ENCODE results near the gene EDA. TPM values are rescaled to one million over a fixed set of nuclear protein-coding genes. Genes with fewer than 3 reads are reported as not detected.

Gene EDA
- total RNA-seq, 1 donor from 2014 or later, result 6.8 TPM

GRCh38 chrX:69615342-69615741 is 571 bp upstream of the EDA start:
- H3K36me3 Mint-ChIP-seq, result no peaks in the 10 kb centered on the region
- Histone ChIP-seq H3K4me2 (peak overlapping the region; percentile 71), H3F3A (ENCODE audit: low read depth) (no peaks in the 10 kb centered on the region), H3K27me3 (peaks cover 21% of the 10 kb centered on the region), H3K27ac (no peak overlapping the region), H3K36me3 (no peaks in the 10 kb centered on the region), H3K79me2 (ENCODE audit: low read depth) (no peaks in the 10 kb centered on the region), H3K9ac (no peak overlapping the region), H2AFZ (replicated peaks) (no peak overlapping the region), H3K4me1 (peaks cover 9% of the 10 kb centered on the region), H3K4me3 (peak overlapping the region; percentile 32), H4K20me1 (ENCODE audit: low read depth) (no peaks in the 10 kb centered on the region), H3K9me3 (ENCODE audit: low read depth) (peaks cover 4% of the 10 kb centered on the region)
- peaks cover 6% of the 10 kb centered on the region for H3K27me3 Mint-ChIP-seq (ENCODE audit: insufficient read depth, low read depth)
- DNase-seq (ENCODE audit: low spot score), result peak; percentile 72
- H3K27ac Mint-ChIP-seq, result no peak overlapping the region
- no peak for TF ChIP-seq EZH2phosphoT487 (IDR thresholded peaks at IDR 0.05)
- no peak for TF ChIP-seq CTCF (IDR thresholded peaks at IDR 0.05)
- no peak for TF ChIP-seq EZH2 (IDR thresholded peaks at IDR 0.05)
- H3K4me3 Mint-ChIP-seq, result peak overlapping the region; percentile 80
- H3K4me1 Mint-ChIP-seq, result peaks cover 14% of the 10 kb centered on the region
- H3K9me3 Mint-ChIP-seq, result no peaks in the 10 kb centered on the region

GRCh38 chrX:69616457-69617203 is 717 bp downstream of the EDA start:
- Histone ChIP-seq H3K4me1 (peaks cover 9% of the 10 kb centered on the region), H3K27ac (no peak overlapping the region), H2AFZ (replicated peaks) (no peak overlapping the region), H3K4me2 (peak overlapping the region; percentile 82), H3K36me3 (no peaks in the 10 kb centered on the region), H3K9ac (no peak overlapping the region), H3F3A (ENCODE audit: low read depth) (no peaks in the 10 kb centered on the region), H3K27me3 (peaks cover 21% of the 10 kb centered on the region), H3K4me3 (peak overlapping the region; percentile 55), H4K20me1 (ENCODE audit: low read depth) (no peaks in the 10 kb centered on the region), H3K9me3 (ENCODE audit: low read depth) (peaks cover 3% of the 10 kb centered on the region), H3K79me2 (ENCODE audit: low read depth) (no peaks in the 10 kb centered on the region)
- no peaks in the 10 kb centered on the region for H3K36me3 Mint-ChIP-seq
- TF ChIP-seq EZH2phosphoT487 (IDR thresholded peaks at IDR 0.05), result no peak
- no peak for TF ChIP-seq CTCF (IDR thresholded peaks at IDR 0.05)
- TF ChIP-seq EZH2 (IDR thresholded peaks at IDR 0.05), result no peak
- H3K4me3 Mint-ChIP-seq, result peak overlapping the region; percentile 84
- no peaks in the 10 kb centered on the region for H3K9me3 Mint-ChIP-seq
- peaks cover 14% of the 10 kb centered on the region for H3K4me1 Mint-ChIP-seq
- peaks cover 6% of the 10 kb centered on the region for H3K27me3 Mint-ChIP-seq (ENCODE audit: insufficient read depth, low read depth)
- peak; percentile 46 for DNase-seq (ENCODE audit: low spot score)
- no peak overlapping the region for H3K27ac Mint-ChIP-seq

- Histone ChIP-seq H3K9me3 (ENCODE audit: low read depth) (peaks cover 6% of the 10 kb centered on the region), H3K27me3 (peaks cover 21% of the 10 kb centered on the region), H4K20me1 (ENCODE audit: low read depth) (no peaks in the 10 kb centered on the region), H3K36me3 (peaks cover 4% of the 10 kb centered on the region), H3K4me3 (no peak overlapping the region), H3K9ac (no peak overlapping the region), H3K4me2 (no peak overlapping the region), H3K27ac (no peak overlapping the region), H2AFZ (replicated peaks) (no peak overlapping the region), H3F3A (ENCODE audit: low read depth) (no peaks in the 10 kb centered on the region), H3K4me1 (peaks cover 9% of the 10 kb centered on the region), H3K79me2 (ENCODE audit: low read depth) (no peaks in the 10 kb centered on the region)
- DNase-seq (ENCODE audit: low spot score), result peak; percentile 14
- no peaks in the 10 kb centered on the region for H3K9me3 Mint-ChIP-seq
- H3K36me3 Mint-ChIP-seq, result no peaks in the 10 kb centered on the region
- peaks cover 14% of the 10 kb centered on the region for H3K4me1 Mint-ChIP-seq
- H3K4me3 Mint-ChIP-seq, result no peak overlapping the region
- peak; percentile 55 for TF ChIP-seq CTCF (IDR thresholded peaks at IDR 0.05)
- TF ChIP-seq EZH2 (IDR thresholded peaks at IDR 0.05), result no peak
- H3K27me3 Mint-ChIP-seq (ENCODE audit: insufficient read depth, low read depth), result peaks cover 6% of the 10 kb centered on the region
- H3K27ac Mint-ChIP-seq, result no peak overlapping the region
Measured at GRCh38 chrX:69618803-69619202, 2.9 kb downstream of the EDA start.
